Occipital lobe (tissue), 2 donors: Measurements from ENCODE around the gene WIPF3. TPM values are rescaled to one million over a fixed set of nuclear protein-coding genes. Genes with fewer than 3 reads are reported as not detected.

Experiments used
- DNase-seq: peaks from one replicate; lab custom pipeline; 2025; lab: John Stamatoyannopoulos, UW
- total RNA-seq: library from RNA; depleted of rRNA; stranded (reverse); fragments of >200 nt; gene quantifications from one replicate; pipeline ENCODE4 v1.2.3, GENCODE V29; 2014

The WIPF3 gene
- total RNA-seq, 1 donor from 2014 or later = 5.6 TPM

DNA sequence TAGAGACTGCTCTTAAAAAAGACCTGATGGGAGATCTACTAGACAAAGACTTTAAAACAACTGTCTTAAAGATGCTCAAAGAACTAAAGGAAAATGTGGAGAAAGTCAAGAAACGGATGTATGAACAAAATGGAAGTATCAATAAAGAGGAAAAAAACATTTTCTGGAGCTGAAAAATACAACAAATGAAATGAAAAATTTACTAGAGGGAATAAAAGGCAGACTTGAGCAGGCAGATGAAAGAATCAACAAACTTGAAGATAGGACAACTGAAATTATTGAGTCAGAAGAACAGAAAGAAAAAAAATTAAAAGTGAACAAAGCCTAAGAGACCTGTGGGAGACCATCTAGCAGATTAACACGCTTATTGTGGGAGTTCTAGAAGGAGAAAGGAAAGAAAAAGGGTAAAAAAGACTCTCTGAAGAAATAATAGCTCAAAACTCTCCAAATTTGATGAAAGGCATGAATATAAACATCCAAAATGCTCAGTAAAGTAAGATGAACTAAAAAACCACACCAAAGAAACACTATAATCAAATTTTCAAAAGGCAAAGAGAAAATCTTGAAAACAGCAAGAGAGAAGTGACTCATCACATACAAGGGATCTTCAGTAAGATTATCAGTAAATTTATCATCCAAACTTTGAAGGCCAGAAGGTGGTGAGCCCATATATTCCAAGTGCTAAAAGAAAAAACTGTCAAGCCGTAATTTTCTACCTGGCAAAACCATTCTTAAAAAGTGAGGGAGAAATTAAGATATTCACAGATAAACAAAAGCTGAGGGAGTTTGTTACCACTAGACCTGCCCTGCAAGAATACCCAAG lies 100.1 kb downstream of the WIPF3 start:
- DNase-seq = no peak

DNA sequence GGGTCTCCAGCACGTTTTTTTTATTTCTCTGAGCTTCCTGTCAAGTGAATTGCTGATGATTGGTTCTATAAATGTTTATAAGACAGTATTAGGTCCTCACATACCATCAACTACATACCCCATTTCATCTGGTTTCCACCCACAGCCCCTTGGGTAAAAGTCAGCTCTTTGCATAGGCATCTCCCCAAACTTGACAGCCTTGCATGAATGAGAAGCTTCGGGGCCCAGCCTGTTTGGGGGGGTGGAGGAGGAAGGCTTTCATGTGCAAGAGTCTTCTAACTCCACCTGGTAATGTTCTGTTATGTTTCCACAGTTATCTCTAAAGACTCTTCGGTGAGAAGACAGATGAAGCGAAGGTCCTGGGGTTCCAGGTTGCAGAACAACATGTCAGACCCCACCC lies 107.9 kb downstream of the WIPF3 start:
- no peak for DNase-seq

- DNase-seq = peak; percentile 27
These were observed 109.3 kb downstream of the WIPF3 start for GRCh38 chr7:29915481-29916215.

DNA sequence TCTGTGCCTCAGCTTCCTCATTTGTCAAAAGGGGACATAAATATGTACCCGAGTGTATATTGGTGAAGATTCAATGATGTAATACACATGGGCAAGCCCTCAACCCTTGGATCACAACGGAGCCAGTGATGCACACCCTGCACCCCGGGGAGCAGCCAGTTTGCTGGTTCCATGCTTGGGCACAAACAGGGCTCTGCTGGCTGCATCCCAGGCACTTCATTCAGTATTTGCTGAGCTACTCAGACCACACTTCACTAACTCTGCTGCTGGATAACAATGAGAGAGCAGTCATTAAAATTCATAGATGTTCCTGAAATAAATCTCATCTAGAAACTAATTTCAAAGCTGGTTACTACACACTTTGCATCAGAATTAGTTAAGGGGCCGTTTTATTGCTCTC lies 111.3 kb downstream of the WIPF3 start:
- no peak for DNase-seq

DNA sequence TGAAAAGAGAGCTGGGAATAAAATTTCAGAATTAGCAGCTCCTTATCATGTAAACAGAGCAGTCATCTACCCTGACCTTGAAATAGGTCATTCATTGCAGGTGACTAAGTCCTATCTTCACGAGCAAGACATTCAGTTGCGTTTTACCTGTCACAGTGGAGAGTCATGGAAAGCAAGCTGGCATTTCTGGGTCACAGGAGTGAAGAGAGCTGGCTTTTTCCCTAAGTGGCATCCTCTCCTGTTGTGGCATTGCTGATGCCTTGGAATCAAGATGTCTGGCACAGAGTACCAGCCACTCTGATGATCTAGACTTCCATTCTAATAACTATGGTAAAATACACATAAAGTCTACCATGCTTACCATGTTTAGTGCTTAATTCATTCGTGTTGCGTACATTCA lies 112.5 kb downstream of the WIPF3 start:
- DNase-seq = no peak

GRCh38 chr7:29919790-29920189 lies 113.5 kb downstream of the WIPF3 start:
- no peak for DNase-seq

DNA sequence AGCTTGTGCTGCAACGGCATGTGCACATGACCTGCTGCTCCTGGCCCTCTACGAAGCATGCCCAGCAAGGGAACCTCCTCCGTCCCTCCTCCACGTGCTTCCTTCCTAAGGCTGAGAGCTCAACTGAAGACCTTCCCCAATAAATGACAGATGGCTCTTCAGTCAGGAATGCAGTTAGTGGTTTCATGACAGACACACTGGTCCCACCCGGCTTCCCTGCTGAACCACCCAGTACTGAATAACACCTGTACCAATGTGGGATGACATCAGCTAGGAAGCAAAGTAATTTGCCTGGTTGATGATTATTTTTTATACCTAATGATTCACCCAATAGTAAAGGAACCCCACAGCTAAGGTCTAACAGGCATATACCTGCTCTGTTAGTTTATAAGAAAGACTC lies 114.2 kb downstream of the WIPF3 start:
- no peak for DNase-seq

DNA sequence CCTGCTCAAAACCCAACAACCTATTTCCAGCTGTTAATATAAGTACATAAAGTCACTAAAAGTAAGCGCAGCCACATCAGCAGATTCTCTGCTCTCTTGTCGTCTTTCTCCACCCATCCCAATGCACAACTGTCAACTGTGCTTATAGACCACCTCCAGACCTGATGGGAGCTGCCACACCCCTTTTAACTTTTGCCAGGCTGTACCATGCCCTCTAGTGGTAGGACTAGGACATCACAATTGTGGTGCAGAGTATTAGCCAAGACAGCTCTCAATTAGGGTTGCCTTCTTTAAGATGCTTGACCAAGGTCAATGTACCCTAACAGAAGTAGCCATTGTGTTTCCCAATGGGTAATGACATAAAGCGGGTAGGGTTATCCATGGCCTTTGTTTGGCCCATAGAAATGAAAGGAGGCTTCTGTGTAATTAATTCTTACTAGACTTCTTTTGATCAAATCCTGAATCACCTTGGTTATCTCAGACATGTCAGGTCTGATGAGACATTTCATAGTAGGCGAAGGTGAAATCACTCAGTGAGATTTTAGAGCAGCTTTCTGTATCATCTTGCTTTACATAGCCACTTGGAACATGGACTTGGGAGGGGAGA lies 115.2 kb downstream of the WIPF3 start:
- DNase-seq = no peak

- no peak for DNase-seq
These were observed 116.8 kb downstream of the WIPF3 start for GRCh38 chr7:29922921-29923700.

- DNase-seq = no peak
These were observed 117.7 kb downstream of the WIPF3 start for GRCh38 chr7:29924006-29924405.

GRCh38 chr7:29924684-29925083 lies 118.4 kb downstream of the WIPF3 start:
- DNase-seq = no peak

- no peak for DNase-seq
These were observed 119.9 kb downstream of the WIPF3 start for GRCh38 chr7:29926216-29926615.

- no peak for DNase-seq
These were observed 120.4 kb downstream of the WIPF3 start for GRCh38 chr7:29926741-29927140.

GRCh38 chr7:29929018-29929807 lies 122.9 kb downstream of the WIPF3 start:
- no peak for DNase-seq

DNA sequence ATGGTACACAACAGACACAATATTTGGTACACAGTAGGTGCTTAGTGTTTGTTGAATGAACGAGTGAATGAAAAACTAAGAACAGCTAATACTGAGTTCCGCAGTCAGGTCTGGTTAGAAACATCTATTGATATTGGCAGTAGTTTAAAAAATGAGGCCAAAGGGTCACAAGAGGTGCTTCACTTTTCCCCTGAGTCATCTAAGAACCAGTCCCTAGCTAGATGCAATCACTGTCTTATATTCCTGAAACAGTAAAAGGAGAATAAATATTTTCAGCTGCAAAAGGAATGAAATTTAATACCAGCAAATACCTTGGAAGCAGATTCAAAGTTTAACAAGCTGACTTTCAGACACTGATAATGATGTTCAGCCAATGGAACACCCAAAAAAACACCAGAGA lies 128.8 kb downstream of the WIPF3 start:
- no peak for DNase-seq

GRCh38 chr7:29937132-29937531 lies 130.8 kb downstream of the WIPF3 start:
- DNase-seq = no peak

DNA sequence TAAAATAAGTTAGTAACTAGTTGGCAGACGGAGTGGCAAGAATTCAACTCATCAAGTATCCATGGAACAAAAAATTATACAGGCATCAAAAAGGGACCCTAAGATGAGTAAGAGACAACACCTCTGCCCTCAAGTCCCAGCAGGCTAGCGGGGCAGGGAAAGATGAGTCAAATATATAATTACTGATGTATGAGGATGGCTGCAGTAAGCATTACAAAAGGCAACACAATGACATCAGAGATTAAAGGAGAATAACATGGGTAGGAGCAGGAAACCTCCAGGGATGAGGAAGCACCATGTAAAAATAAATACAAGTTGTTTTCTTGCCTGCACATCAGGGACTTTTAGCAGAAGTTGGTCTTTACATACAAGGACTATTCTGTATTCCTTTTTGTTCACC lies 133.9 kb downstream of the WIPF3 start:
- DNase-seq = no peak

DNA sequence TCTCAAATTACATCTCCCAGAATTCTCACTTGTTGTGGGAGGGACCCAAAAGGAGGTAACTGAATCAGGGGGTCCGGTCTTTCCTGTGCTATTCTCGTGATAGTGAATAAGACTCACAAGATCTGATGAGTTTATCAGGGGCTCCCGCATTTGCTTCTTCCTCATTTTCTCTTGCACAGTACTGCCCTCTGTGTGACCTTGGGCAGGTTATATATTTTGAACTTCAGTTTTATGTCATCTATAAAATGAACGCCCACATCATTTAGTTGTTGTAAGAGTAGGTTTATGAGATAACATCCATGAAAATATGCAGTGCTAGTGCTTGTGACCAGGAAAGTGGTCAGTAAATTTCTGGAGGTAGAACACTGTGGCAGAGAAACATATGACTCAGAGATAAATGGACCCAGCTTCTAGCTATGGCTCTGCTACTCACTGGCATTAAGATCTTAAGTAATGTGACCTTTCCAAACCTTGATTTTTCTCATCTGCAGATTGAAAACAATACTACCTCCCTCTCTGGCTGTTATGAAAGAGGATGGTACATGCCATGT lies 139.0 kb downstream of the WIPF3 start:
- no peak for DNase-seq

GRCh38 chr7:29946428-29947186 lies 140.3 kb downstream of the WIPF3 start:
- DNase-seq = no peak

GRCh38 chr7:29948587-29948986 lies 142.3 kb downstream of the WIPF3 start:
- DNase-seq = no peak
